Aorta (tissue), 5 donors: ENCODE results near the gene TXNL4B. TPM values are rescaled to one million over a fixed set of nuclear protein-coding genes. Genes with fewer than 3 reads are reported as not detected.

Experiments used
- ATAC-seq: fragments of 200-7000 bp; cut with Tn5 transposase; one replicate; pipeline ENCODE4 v1.9.1; 2022; ENCODE audit warnings: moderate library complexity; ENCODE audit not compliant: low FRiP score
- DNase-seq, 2 donors: peaks; one replicate each; pipeline ENCODE4 v3.0.0-alpha.2; 2020
- H3K27ac ChIP-seq, 2 donors: one replicate each; pipeline ENCODE4 v1.5.1; 2013; ENCODE audit warnings: low read length in 2 of 2, mild to moderate bottlenecking in 2 of 2, moderate library complexity in 2 of 2, control low read depth in 1 of 2, inconsistent platforms in 1 of 2, low read depth in 1 of 2
- H3K27me3 ChIP-seq, 2 donors: one replicate each; pipeline ENCODE4 v1.6.1; 2013; ENCODE audit warnings: control low read depth in 1 of 2, low read length in 1 of 2, mild to moderate bottlenecking in 1 of 2, moderate library complexity in 1 of 2; ENCODE audit not compliant: insufficient read depth in 2 of 2, control insufficient read depth in 1 of 2
- H3K36me3 ChIP-seq, 2 donors: one replicate each; pipeline ENCODE4 v1.6.1; 2013; ENCODE audit warnings: control low read depth in 1 of 2, low read length in 1 of 2, mild to moderate bottlenecking in 1 of 2; ENCODE audit not compliant: insufficient read depth in 2 of 2, control insufficient read depth in 1 of 2
- H3K4me1 ChIP-seq, 2 donors: one replicate each; pipeline ENCODE4 v1.6.1; 2013; ENCODE audit warnings: low read length in 2 of 2, control low read depth in 1 of 2, mild to moderate bottlenecking in 1 of 2, moderate library complexity in 1 of 2; ENCODE audit not compliant: insufficient read depth in 2 of 2, control insufficient read depth in 1 of 2
- H3K4me3 ChIP-seq, 2 donors: one replicate each; pipeline ENCODE4 v1.5.1; 2013; ENCODE audit warnings: low read length in 2 of 2, control low read depth in 1 of 2, mild to moderate bottlenecking in 1 of 2
- H3K9me3 ChIP-seq: one replicate; pipeline ENCODE4 v1.6.1; 2013; ENCODE audit warnings: mild to moderate bottlenecking, low read length; ENCODE audit not compliant: control insufficient read depth
- WGBS, 2 donors: extraction: QIAGEN DNeasy Blood & Tissue Kit; methylation state at CpG; one replicate each; pipeline ENCODE4 v1.1.7; 2013; 5-methylcytosine and 5-hydroxymethylcytosine counted together
- intact Hi-C, 2 donors: fragments of 100-400 bp; cut with DNase I; formaldehyde crosslinking; loops; one replicate each; pipeline versions ENCODE4 v1.14.2 to v1.15.0; 2022
- polyA plus RNA-seq, 2 donors: library from polyadenylated mRNA; stranded (reverse); fragments of 200-250 nt; gene quantifications; one replicate each; pipeline ENCODE4 v1.2.3, GENCODE V29; 2013
- total RNA-seq, 2 donors: library from RNA; stranded (reverse); fragmentation: NEBNext Ultra II Directional; extraction: Animal tissue kit (Norgen Biotek cat#: 25700); gene quantifications; one replicate each; pipeline ENCODE4 v1.2.1, GENCODE V29; 2021
- donor health status: healthy with polysubstance abuse.
- donor health status: Bipolar disorder and iron deficiency.
- donor health status: DM: no; HTN: no; CAD: no.
- donor health status: DM: no; HTN: no; CAD: no.
- donor health status: DM: yes; HTN: yes; CAD: no.

Gene TXNL4B
- total and polyA plus RNA-seq, 4 donors = 7.3 to 11.8 (median 8.9) TPM

DNA sequence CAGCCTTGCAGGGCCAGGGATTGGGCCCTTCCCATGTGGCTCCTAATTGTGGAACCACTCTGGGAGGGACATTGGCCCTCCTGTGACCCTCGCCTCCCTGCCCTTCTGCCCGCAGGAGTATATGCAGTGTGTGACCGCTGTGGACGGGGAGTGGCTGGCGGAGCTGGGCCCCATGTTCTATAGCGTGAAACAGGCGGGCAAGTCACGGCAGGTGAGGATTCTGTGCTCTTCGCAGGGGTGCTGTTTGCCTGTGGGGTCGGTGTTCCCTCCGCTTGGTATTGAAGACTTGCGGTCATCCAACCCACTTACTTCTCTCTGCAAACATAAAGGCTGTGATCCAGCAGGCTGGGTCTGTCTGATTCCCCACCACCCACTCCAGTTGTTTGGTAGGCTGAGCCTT is 15.9 kb upstream of the TXNL4B start:
- H3K36me3 ChIP-seq = peaks cover 7 to 37% of the 10 kb centered on the region in 2 donors
- H3K27me3 ChIP-seq = no peaks in the 10 kb centered on the region
- no peak overlapping the region for H3K27ac ChIP-seq
- ATAC-seq (no peak), DNase-seq (no peak)
- no peaks in the 10 kb centered on the region for H3K4me1 ChIP-seq
- H3K4me3 ChIP-seq = no peak overlapping the region
- WGBS, 2 donors = 93 to 96% methylated on average over 12 of the region's 12 CpGs
- H3K9me3 ChIP-seq = no peaks in the 10 kb centered on the region
- intact Hi-C loops = no loop called here

DNA sequence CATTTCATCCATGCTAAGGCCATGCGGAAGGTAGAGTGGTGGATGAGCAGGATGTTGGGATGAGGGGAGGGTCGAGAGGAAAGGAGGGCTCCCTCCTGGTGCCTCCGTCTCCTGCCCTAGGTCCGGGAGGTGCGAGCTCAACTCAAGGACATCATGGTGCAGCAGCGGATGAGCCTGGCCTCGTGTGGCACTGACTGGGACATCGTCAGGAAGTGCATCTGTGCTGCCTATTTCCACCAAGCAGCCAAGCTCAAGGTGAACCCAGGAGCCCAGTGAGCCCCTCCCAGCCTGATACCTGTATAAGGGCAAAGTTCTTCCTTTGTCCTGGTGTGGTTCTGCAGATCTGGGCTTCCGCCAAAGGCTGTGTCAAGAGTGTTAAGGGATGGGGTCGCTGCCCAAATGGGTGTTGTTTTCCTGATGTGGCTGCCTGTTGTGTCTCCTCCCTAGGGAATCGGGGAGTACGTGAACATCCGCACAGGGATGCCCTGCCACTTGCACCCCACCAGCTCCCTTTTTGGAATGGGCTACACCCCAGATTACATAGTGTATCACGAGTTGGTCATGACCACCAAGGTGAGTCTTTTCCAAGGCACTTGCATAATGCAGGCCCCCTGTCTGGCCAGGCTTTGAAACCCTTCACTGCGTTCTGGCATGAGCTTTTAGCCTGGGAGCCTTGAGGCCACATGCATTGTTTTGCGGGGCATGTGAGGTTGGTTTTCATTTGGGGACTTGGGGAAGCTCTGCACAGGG is 15.1 kb upstream of the TXNL4B start:
- Histone ChIP-seq H3K4me3 (no peak overlapping the region), H3K4me1 (no peaks in the 10 kb centered on the region), H3K36me3 (peaks cover 7 to 41% of the 10 kb centered on the region in 2 donors), H3K27ac (no peak overlapping the region), H3K9me3 (no peaks in the 10 kb centered on the region), H3K27me3 (no peaks in the 10 kb centered on the region)
- ATAC-seq = no peak
- WGBS, 2 donors = 88 to 89% methylated on average over 16 of the region's 16 CpGs
- no peak for DNase-seq
- intact Hi-C loops = no loop called here

DNA sequence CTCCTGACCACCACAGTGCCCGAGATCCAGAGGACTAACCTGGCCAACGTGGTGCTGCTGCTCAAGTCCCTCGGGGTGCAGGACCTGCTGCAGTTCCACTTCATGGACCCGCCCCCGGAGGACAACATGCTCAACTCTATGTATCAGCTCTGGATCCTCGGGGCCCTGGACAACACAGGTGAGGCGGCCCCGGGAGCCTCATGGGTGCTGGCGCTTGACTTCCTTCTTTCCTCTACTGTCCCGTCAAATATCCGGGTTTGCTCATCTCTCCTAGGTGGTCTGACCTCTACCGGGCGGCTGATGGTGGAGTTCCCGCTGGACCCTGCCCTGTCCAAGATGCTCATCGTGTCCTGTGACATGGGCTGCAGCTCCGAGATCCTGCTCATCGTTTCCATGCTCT is 14.0 kb upstream of the TXNL4B start:
- H3K36me3 ChIP-seq = peaks cover 7 to 44% of the 10 kb centered on the region in 2 donors
- H3K4me3 ChIP-seq = no peak overlapping the region
- H3K9me3 ChIP-seq = no peaks in the 10 kb centered on the region
- no peaks in the 10 kb centered on the region for H3K27me3 ChIP-seq
- DNase-seq (peak in 1 of 2 donors; percentile 34), ATAC-seq (no peak)
- 92% methylated on average over 17 of the region's 17 CpGs for WGBS, 2 donors
- H3K4me1 ChIP-seq = no peaks in the 10 kb centered on the region
- intact Hi-C loops = no loop called here
- no peak overlapping the region for H3K27ac ChIP-seq

DNA sequence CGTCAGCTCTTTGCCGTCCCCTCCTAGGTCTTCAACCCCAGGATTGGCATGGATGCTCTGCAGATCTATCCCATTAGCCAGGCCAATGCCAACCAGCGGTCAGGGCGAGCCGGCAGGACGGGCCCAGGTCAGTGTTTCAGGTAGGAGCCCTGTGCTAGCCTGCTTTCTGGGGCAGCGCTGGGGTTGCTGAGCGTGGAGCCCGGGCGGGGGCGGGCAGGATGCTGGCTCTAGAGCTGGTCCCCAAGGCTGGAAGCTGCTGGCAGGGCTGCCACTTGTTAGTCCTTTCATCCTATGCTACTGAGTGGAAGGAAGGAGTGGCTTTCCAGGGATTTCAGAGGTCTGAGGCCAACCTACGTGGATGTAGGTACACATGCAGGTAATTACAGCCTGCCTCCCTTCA is 12.6 kb upstream of the TXNL4B start:
- WGBS, 2 donors = 95 to 96% methylated on average over 12 of the region's 12 CpGs
- no peaks in the 10 kb centered on the region for H3K4me1 ChIP-seq
- no peaks in the 10 kb centered on the region for H3K9me3 ChIP-seq
- no peaks in the 10 kb centered on the region for H3K27me3 ChIP-seq
- no peak overlapping the region for H3K27ac ChIP-seq
- DNase-seq = no peak
- no peak overlapping the region for H3K4me3 ChIP-seq
- peaks cover 2 to 49% of the 10 kb centered on the region in 2 donors for H3K36me3 ChIP-seq
- intact Hi-C loops = no loop called here
- ATAC-seq = no peak

DNA sequence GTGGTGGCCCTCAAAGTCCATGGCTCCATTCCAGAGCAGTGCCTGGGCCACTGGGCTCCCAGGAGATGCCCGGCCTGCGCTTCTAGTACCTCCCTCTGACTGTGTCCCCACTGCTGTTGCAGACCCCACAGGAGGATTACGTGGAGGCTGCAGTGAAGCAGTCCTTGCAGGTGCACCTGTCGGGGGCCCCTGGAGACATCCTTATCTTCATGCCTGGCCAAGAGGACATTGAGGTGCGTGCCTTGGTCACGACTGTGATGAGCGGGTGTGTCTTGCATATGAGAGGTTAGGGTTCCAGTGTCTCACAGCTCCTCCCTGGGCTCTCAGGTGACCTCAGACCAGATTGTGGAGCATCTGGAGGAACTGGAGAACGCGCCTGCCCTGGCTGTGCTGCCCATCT is 11.5 kb upstream of the TXNL4B start:
- intact Hi-C loops = no loop called here
- no peaks in the 10 kb centered on the region for H3K4me1 ChIP-seq
- no peak overlapping the region for H3K27ac ChIP-seq
- no peak overlapping the region for H3K4me3 ChIP-seq
- DNase-seq = no peak
- H3K36me3 ChIP-seq = peaks cover 2 to 50% of the 10 kb centered on the region in 2 donors
- H3K27me3 ChIP-seq = no peaks in the 10 kb centered on the region
- 93 to 94% methylated on average over 9 of the region's 9 CpGs for WGBS, 2 donors
- no peaks in the 10 kb centered on the region for H3K9me3 ChIP-seq
- ATAC-seq = no peak

DNA sequence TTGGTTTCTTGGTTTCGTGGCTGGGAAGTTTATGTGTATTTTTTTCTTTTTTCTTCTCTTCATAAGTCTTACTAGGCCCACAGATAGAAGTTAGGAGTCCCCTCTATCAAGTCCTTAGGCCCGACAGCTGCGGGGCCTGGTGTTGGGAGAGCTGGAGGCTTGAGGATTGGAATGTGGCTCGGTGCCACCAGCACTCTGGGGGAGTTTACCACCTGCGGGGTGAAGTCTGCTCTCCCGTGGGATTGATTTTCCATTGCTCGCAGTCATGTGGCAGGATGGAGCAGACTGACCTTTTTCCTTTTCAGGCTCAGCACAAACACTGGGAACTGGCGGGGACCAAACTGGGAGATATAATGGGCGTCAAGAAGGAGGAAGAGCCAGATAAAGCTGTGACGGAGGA is 7.8 kb upstream of the TXNL4B start:
- no peaks in the 10 kb centered on the region for H3K27me3 ChIP-seq
- H3K9me3 ChIP-seq = no peaks in the 10 kb centered on the region
- WGBS, 2 donors = 85 to 87% methylated on average over 10 of the region's 10 CpGs
- DNase-seq (no peak), ATAC-seq (no peak)
- no peak overlapping the region for H3K27ac ChIP-seq
- intact Hi-C loops = no loop called here
- no peak overlapping the region for H3K4me3 ChIP-seq
- H3K4me1 ChIP-seq = no peaks in the 10 kb centered on the region
- peaks cover 0 to 52% of the 10 kb centered on the region in 2 donors for H3K36me3 ChIP-seq

DNA sequence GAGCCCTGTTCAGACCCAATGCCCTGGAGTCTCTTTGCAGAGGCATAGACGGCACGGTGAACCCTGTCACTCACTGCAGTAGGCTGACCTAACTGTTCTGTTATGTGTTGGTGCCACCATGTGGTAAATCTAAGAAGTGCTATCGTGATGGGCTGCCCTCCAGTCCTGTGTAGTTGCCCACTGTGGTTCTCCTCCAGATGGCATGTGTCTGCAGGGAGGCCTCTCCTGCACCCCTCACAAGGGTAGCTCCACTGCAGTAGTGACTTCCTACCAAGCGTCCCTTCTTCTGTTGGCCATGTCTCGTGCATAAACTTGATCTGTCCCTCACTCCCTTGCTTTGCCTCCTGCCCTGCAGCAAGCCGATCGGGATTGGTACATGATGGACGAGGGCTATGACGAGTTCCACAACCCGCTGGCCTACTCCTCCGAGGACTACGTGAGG is 6.0 kb upstream of the TXNL4B start:
- intact Hi-C loops = loop anchor here in 1 of 2 donors (5.0 kb wide), 1 partner anchor 92 kb away; the partner anchor contains the start of gene DHODH
- WGBS, 2 donors = 63 to 66% methylated on average over 12 of the region's 12 CpGs
- no peaks in the 10 kb centered on the region for H3K9me3 ChIP-seq
- H3K27ac ChIP-seq = no peak overlapping the region
- H3K36me3 ChIP-seq = peaks cover 0 to 41% of the 10 kb centered on the region in 2 donors
- DNase-seq (no peak), ATAC-seq (peak; percentile 80)
- peaks cover 0 to 4% of the 10 kb centered on the region in 2 donors for H3K4me1 ChIP-seq
- no peak overlapping the region for H3K4me3 ChIP-seq
- H3K27me3 ChIP-seq = no peaks in the 10 kb centered on the region

DNA sequence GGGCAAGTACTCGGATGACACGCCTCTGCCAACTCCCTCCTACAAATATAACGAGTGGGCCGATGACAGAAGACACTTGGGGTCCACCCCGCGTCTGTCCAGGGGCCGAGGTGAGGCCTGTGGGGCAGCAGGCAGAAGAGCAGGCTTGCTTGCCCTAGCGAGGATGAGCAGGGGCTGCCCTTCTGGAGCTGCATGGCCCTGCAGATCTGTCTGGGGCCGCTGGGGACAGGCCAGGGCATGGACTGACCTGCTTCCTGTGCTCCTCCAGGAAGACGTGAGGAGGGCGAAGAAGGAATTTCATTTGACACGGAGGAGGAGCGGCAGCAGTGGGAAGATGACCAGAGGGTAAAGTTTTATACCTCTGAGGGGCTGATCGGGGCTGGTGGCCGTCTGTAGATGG is 5.5 kb upstream of the TXNL4B start:
- intact Hi-C loops = loop anchor here in 1 of 2 donors (5.0 kb wide), 1 partner anchor 92 kb away; the partner anchor contains the start of gene DHODH
- peaks cover 0 to 40% of the 10 kb centered on the region in 2 donors for H3K36me3 ChIP-seq
- 78 to 79% methylated on average over 15 of the region's 15 CpGs for WGBS, 2 donors

DNA sequence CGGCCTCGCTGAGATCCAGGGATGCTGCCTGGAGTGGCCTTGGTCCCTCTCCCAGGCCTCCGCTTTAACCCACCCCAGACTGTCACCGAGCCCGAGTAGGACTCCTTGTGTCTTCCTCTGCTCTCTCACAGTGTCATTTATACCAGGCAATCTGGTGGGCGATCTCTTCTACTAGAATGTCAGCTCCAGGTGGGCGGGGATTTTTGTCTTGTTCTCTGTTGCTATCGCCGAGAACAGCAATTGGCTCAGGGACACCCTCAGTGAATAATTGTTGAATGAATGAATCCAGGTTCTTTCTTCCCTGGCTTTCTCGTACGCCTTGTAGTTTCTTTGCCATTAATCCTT is 818 bp upstream of the TXNL4B start:
- H3K9me3 ChIP-seq = no peaks in the 10 kb centered on the region
- H3K36me3 ChIP-seq = peaks cover 2 to 11% of the 10 kb centered on the region in 2 donors
- no peak for DNase-seq
- H3K27ac ChIP-seq = peak overlapping the region in 1 of 2 donors; percentile 81
- H3K4me1 ChIP-seq = peaks cover 0 to 4% of the 10 kb centered on the region in 2 donors
- no peaks in the 10 kb centered on the region for H3K27me3 ChIP-seq
- intact Hi-C loops = no loop called here
- H3K4me3 ChIP-seq = peak overlapping the region; percentile 51 to 64
- no peak for ATAC-seq
- WGBS, 2 donors = 0 to 1% methylated on average over 11 of the region's 11 CpGs

More for the DNA sequence above, 5.5 kb upstream of the TXNL4B start:
- DNase-seq (no peak), ATAC-seq (no peak)
- Histone ChIP-seq H3K27me3 (no peaks in the 10 kb centered on the region), H3K4me3 (no peak overlapping the region), H3K27ac (no peak overlapping the region), H3K9me3 (no peaks in the 10 kb centered on the region), H3K4me1 (peaks cover 0 to 4% of the 10 kb centered on the region in 2 donors)
